Astrocyte of the cerebellum (primary cell): ENCODE data around the gene COL4A1.

Experiments used
- DNase-seq: peaks from one replicate; pipeline ENCODE4 v3.0.0-alpha.2; 2011; ENCODE audit warnings: low read depth
- H3K4me3 ChIP-seq: 2 replicates; pipeline ENCODE4 v1.5.1; 2011; ENCODE audit warnings: mild to moderate bottlenecking, low read depth, low read length, moderate library complexity
- in situ Hi-C: cut with HindIII; loops from 2 replicates; pipeline ENCODE4 v1.10.0; 2017; ENCODE audit warnings: low sequenced_read_pairs
- TF ChIP-seq, protein P1 (sequence below): IDR thresholded peaks from 2 replicates; pipeline ENCODE4 v1.5.1; 2012; ENCODE audit warnings: low read length, low read depth, moderate library complexity, mild to moderate bottlenecking; ENCODE audit errors: missing control alignments

COL4A1 gene

GRCh38 chr13:110155072-110155471 is 151.9 kb downstream of the COL4A1 start:
- TF ChIP-seq, protein P1, sequence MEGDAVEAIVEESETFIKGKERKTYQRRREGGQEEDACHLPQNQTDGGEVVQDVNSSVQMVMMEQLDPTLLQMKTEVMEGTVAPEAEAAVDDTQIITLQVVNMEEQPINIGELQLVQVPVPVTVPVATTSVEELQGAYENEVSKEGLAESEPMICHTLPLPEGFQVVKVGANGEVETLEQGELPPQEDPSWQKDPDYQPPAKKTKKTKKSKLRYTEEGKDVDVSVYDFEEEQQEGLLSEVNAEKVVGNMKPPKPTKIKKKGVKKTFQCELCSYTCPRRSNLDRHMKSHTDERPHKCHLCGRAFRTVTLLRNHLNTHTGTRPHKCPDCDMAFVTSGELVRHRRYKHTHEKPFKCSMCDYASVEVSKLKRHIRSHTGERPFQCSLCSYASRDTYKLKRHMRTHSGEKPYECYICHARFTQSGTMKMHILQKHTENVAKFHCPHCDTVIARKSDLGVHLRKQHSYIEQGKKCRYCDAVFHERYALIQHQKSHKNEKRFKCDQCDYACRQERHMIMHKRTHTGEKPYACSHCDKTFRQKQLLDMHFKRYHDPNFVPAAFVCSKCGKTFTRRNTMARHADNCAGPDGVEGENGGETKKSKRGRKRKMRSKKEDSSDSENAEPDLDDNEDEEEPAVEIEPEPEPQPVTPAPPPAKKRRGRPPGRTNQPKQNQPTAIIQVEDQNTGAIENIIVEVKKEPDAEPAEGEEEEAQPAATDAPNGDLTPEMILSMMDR, result no peak
- DNase-seq, result no peak
- no peak overlapping the region for H3K4me3 ChIP-seq
- in situ Hi-C loops, result no loop called here

DNA sequence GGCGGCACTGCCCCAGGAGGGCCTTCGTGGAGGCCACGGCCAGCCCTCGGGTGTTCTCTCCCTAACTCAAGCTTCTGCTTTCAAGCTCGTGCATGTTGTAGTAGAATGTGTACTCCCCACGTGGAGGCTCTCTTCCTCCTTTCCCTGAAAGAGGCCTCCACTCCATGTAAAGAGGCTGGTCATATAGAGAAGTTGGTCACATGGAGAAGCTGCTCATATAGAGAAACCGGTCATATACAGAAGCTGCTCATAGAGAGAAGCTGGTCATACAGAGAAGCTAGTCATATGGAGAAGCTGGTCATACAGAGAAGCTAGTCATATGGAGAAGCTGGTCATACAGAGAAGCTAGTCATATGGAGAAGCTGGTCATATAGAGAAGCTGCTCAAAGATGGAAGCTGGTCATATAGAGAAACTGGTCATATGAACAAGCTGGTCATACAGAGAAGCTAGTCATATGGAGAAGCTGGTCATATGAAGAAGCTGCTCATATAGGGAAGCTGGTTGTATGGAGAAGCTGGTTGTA is 152.5 kb downstream of the COL4A1 start:
- in situ Hi-C loops, result no loop called here
- no peak for DNase-seq
- H3K4me3 ChIP-seq, result no peak overlapping the region
- TF ChIP-seq, protein P1, result no peak

DNA sequence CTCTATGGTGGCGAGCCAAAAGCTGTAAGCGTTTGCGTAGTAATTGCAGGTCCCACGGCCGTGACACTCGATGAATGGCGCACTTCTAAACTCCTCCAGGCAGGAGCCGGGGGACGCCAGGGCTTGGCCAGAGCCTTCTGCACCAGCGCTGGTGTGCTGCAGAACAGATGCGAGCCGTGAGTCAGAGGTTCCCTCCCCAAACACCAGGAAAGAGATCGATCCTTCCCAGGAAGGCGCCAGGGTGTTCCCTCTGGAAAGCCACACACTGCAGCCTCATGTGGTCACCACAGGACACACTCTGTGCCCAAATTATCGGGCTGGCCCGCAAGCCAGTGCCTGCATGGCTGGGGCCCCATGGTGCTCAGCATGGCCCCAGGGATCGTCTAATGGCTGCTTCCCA is 154.6 kb downstream of the COL4A1 start:
- TF ChIP-seq, protein P1, result no peak

DNA sequence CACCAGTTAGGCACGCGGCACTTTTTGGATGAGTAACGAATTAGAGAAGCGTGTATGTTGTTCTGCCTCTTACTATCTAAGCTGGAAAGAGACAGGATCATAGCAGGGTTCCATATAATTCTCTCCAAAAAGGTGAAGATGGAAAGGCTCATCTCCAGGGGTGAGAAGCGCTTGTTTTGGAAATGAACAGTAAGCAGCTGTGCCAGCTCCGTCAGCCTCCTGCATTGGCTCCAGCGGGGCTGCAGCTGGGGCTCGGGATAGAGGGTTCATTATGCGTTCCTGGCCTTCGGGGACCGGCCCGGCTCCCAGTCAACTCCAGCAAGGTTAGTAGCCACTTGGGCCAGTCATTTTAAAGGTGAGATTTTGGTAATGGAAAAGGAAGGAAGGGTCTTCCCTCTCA is 155.5 kb downstream of the COL4A1 start:
- H3K4me3 ChIP-seq, result no peak overlapping the region
- no peak for DNase-seq
- TF ChIP-seq, protein P1, result no peak
- in situ Hi-C loops, result no loop called here

More for the DNA sequence above, 154.6 kb downstream of the COL4A1 start:
- DNase-seq, result no peak
- in situ Hi-C loops, result no loop called here
- no peak overlapping the region for H3K4me3 ChIP-seq

DNA sequence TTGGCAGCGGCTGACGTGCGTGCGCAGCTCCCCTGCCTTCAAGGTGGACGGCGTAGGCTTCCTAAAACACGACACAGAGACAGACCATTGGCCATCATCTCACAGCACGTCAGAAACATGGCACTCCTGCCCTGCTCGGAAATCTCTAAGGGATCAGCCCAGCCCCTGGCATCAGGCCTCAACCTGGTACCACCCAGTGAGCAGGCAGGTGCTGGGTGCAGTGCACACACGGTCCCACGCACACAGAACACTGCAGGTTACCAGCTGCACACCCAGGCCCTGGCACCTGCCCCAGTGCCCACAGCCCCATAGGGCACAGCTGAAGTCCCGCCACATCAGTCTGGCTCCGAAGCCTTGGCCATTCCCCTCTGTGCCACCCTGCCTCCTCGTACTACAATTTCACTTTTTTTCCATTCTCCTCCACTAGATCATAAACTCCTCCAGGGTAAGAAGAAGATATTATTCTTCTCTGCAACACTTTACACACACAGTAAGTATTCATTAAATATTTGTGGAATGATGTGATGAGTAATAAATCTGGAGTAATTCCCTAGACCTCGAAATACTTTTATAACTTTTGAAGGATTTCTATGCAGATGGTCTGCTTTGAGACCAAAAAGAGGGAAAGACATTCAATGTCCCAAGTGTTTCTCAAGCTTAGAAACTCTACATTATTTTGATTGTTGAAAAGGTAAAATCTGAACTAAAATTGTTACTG is 156.4 kb downstream of the COL4A1 start:
- in situ Hi-C loops, result no loop called here
- H3K4me3 ChIP-seq, result no peak overlapping the region
- TF ChIP-seq, protein P1, result no peak
- no peak for DNase-seq

- in situ Hi-C loops, result no loop called here
- DNase-seq, result peak; percentile 60
- TF ChIP-seq, protein P1, result peak; percentile 11
- H3K4me3 ChIP-seq, result no peak overlapping the region
These were observed 157.9 kb downstream of the COL4A1 start for GRCh38 chr13:110149036-110149435.
